ENCODE results near the gene TMEM175.

- TF ChIP-seq CTCF (IDR thresholded peaks at IDR 0.05; ENCODE audit: low read depth, low read length) (no peak), POLR2A (IDR thresholded peaks at IDR 0.05; ENCODE audit: extremely low read depth, insufficient read length) (no peak), MYC (IDR thresholded peaks at IDR 0.05; ENCODE audit: low read depth, low read length) (no peak)
Measured at GRCh38 chr4:951594-952468, 19.6 kb downstream of the TMEM175 start.
